HG02970 (cell line): ENCODE results near the gene MYL7.

Source experiments
- ATAC-seq: cut with Tn5 transposase; IDR thresholded peaks from one replicate; pipeline ENCODE4 v1.9.1; 2021; ENCODE audit warnings: mild to moderate bottlenecking, moderate library complexity, moderate number of reproducible peaks; ENCODE audit not compliant: unreplicated experiment, low FRiP score

The MYL7 gene

DNA sequence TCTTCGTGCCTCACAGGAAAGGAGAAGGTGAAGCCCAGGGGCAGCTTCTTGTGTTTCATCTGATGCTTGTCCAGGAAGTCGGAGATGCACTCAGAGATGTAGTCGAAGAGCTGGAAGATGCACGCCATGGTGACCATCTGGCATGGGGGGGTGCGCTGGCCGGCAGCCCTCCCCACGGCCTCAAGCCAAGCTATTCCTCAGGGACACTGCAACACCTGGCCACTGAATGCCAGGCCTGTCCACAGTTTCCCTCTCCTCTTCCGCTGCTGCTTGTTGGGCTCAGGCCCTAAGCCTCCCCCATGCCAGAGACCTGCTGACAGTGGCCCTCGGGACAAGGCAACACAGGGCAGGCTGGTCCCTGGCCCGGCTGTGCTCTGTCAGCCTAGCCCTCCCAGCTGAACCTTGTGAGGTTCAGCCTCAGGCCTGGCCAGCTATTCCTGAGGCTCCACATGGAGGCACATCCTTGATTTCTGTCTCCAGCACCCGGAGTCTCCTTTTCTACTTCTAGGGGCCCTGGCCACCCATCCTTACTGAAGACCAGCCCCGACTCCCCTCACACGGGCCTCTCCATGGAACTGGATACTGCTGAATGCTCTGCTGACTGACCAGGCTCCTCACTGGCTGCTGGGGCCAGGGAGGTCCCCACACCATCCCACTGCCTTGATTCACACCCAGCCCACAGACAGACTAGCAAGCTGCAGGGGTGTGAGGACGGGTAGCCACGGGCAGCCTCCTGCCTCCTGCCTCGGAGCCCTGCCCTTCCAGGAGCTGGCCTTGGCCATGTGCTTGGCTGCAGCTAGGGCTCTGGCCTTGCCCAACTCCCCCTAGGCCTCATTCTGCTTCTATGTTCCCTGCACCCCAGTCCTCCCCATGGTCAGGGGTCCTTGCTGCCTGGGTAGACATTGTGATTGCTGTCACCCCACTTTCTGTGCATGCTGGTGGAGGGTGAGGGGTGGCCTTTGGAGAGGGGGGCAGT is 10.1 kb upstream of the MYL7 start:
- ATAC-seq = no peak

DNA sequence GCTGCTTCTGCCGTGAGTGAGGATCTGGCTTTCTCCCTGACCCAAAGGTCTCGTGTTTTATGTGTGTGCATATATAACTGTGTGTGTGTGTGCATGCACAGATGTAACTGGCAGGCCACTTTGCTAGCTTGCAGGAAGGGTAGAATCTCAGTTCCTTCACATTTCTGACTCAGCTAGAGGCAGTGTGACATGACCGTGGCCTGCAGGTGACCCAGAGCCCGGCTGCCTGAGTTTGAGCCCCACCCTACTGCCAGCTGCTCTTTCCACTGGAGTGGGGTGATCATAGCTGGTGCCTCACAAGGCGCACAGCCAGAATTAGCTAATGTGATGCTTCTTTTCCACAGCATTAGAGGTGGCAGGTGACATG is 9.3 kb upstream of the MYL7 start:
- ATAC-seq = no peak

- no peak for ATAC-seq
Measured at GRCh38 chr7:44149571-44150465, 8.7 kb upstream of the MYL7 start.

GRCh38 chr7:44148961-44149536 is 7.9 kb upstream of the MYL7 start:
- ATAC-seq = no peak

DNA sequence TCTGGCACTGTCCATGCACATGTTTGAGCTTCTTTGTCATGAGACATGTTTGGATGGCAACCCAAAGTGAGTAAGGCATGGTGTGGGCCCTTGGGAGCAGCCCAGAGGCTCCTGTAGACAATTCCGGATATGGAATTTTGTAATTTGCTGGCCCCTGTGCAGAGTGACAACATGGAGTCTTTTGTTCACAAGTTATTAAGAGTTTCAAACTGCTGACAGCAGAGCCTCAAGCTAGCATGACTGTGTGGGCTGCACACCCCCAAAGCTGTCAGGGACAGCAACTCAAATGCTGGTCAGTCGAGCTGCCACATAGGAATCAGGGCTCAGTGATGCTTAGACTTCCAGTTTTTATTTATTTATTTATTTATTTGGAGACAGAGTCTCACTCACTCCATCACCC is 7.0 kb upstream of the MYL7 start:
- no peak for ATAC-seq

DNA sequence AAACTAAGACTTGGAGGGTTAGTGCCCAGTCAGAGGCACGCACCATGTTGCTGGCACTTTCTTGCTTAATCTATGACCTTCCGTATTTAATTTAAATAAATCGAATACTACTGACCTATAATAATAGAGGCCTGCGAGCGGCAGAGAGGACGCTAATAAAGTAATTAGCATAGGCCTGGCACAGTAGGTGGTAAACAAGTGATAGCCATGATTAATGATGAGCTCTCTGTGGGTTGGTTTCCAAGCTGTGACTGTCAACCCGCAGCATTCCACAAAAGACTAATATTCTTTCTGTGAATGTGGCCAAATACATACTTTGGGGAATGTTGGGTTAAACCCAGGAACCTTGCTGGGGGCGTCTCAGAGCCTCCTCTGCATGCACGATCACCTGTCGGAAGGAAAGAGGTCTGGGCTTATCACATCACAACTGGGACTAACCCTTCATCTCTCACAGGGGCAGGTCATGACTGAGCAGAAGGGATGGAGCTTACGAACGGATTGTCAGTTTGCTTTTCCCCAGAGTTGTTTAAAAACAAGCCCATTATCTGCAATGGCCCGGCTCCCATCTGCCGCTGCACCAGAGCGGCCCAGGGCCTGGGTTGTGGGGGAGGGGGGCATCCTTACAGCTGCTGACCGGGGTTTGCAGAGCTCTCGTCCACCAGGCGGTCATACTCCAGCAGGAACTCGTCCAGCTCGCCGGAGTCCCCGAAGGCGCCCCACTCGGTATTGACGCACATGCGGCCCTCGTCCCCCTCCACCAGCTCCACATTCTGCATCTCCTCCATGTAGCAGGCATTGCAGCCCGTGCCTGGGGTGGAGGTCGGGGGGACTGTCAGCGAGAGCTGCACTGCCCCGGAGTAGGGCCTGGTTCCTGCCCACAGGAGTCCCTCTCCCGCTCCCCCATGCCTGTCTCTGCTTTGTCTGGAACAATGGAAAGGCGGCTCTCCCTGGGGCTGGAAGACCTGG is 6.2 kb upstream of the MYL7 start:
- ATAC-seq = no peak

DNA sequence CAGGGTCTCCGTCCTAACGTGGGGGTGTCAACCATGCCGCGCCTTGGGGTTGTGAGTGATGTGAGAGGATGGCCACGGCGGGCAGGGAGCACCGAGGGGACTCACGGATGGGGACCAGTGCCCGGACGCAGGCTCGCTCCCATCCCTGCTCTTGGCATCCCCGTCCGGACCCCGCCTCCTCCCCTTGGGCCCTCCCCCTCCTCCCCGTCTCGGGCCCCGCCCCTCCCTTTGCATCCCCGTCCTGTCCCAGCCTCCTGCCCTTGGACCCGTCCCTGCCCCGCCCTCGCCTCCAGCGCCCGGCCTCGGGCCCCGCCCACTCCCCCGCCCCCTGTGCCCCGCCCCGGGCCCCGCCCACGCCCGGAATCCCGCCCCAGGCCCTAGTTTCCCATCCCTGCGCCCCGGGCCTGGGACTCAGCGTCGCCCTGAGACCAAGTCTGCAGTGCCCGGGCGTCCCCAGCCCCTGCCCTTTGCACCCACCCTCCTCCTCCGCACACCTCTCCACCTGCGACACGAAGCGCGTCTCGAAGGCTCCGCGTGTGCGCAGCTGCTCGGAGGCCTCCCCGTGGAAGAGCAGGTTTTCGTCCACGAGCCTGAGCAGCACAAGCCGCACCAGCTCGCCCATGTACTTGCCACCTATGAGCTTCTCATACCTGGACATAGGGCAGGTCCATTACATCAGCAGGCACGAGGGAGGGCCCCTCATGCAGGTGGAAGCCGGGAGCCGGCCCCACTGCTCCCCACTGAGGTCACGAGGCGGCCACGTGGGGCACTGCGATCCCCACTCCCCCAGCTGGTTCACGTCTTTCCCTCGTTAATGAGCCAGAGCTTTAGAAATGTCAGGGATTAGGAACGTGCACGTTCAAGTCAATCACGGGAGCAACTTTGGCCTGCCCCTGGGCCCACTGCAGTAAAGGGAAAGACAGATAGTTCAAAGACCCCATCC is 5.1 kb upstream of the MYL7 start:
- ATAC-seq = no peak

- no peak for ATAC-seq
Measured at GRCh38 chr7:44145479-44145968, 4.4 kb upstream of the MYL7 start.

GRCh38 chr7:44144968-44145478 is 3.9 kb upstream of the MYL7 start:
- ATAC-seq = no peak

- no peak for ATAC-seq
Measured at GRCh38 chr7:44144426-44144967, 3.4 kb upstream of the MYL7 start.

DNA sequence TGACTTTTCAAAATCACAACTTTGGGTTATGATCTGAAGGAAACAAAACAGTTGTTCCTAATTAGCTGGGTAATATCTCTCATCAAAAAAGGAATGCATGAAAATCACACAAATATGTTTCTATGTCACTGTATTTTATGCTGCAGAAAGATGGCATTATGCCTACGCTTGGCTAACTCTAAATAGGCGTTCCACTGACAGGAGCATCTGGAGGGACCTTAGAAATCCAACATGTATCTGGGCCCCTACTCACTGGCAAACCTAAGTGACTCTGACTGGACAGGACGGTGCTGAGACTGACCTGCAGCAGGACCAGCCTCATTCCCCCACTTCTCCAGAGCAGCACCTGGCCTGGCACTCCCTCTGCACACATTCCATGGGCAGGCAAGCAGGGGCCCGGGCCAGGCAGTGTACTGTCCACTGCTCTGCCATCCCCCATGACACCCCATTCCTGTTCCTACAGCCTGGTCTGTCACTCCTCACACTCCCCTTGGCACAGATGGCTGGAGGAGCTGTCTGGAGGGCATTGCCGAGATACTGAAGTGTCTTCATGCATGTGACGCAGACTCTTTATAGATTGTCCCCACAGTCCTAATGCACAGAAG is 2.6 kb upstream of the MYL7 start:
- no peak for ATAC-seq

GRCh38 chr7:44142028-44142427 is 896 bp upstream of the MYL7 start:
- no peak for ATAC-seq

DNA sequence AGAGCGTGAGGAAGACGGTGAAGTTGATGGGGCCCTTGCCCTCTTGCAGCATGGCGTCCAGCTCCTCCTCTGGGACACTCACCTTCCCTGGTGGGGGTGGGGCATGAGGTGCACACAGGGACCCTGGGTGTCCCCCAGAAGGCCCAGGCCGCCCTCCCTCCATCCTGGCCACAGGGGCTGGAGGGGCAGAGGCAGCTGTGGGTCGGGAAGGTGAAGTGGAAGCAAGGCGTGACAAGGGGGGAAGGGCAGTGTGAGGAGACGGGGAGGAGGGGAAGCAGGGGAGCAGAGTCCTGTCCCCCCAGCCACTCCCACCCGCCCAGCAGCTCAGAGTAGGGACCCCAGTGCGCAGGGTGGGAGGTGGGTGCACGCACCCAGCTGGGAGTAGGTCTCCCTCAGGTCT is 791 bp downstream of the MYL7 start:
- no peak for ATAC-seq

DNA sequence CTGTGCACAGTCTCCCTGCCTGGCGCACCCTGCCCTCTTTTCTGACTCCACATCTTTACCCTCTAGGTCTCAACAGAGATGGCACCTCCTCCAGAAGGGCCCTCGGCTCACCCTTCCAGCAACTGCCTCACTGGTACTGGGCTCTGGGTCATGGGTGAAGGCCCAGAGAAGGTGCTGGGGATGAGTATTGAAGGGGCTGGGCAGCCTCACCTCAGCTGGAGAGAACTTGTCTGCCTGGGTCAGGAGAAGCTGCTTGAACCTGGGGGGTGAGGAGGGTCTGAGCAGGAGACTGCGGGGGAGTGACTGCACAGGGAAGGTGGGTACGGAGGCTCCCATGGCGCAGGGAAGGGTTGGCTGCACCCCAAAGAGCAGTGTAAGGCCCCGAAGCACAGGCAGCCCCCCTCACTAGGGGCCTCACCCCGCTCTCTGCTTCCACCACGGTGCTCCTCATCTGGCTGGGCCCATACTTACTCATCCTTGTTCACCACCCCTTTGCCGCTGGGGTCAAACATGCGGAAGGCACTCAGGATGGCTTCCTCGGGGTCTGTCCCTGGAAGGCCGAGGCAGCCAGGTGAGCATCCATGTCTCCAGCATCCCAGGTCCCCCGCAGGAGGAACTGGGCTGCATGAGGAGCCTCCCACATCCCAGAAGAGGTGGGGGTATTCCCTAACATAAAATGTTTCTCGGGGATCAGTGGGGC is 1.7 kb downstream of the MYL7 start:
- no peak for ATAC-seq

- ATAC-seq = no peak
Measured at GRCh38 chr7:44138698-44139097, 2.4 kb downstream of the MYL7 start.

DNA sequence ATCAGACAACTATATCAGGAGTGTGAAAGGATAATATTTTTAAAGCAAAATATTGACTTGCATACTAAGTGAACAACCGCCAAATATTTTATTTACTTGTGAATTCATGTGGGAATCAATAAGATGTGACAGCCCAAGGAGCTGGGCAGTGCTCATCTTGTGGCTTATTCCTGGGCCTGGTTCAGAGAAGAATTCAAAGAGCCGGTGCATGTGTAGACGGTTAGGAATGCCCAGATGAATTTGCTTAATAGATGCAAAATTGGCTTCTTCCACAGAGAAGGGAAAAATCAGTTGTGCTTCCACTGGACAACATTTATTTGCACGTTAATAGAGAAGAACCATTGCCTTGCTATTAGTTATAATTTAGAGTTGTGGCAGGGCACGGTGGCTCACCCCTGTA is 4.4 kb downstream of the MYL7 start:
- no peak for ATAC-seq

DNA sequence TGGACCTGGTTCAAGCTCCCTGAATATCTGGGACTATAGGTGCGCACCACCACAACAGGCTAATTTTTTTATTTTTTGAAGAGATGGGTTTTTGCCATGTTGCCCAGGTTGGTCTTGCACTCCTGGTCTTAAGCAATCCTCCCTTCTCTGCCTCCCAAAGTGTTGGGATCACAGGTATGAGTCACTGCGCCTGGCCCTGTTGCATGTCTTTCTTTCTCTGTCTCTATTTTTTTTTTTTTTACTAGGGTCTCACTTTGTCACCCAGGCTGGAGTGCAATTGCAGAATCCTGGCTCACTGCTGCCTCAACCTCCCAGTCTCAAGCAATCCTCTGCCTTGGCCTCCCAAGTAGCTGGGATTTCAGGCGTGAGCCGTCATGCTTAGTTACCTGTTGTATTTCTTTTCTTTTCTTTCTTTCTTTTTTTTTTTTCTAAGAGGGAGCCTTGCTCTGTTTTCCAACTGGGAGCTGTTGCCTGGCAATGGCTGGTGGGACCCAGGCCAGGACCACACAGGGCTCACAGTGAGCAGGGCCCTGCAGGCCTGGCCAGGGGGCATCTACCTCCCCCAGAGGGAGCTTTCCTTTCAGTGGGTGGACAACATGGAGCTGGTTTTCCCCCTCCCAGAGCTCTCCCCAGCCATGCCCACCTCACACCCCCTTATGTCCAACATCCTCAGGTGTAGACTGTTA is 6.0 kb downstream of the MYL7 start:
- no peak for ATAC-seq
